HepG2 (cell line): ENCODE results near the gene RPL27A. TPM values are rescaled to one million over a fixed set of nuclear protein-coding genes. Genes with fewer than 3 reads are reported as not detected.
A peak's percentile ranks its signal among the peaks of the same experiment; 100 is the strongest.

ENCODE experiments used
- ATF7-NPFF ChIP-seq: sonication (generic); formaldehyde crosslinking; IDR thresholded peaks from 2 replicates; pipeline ENCODE4 v1.8.1; 2023; ENCODE audit warnings: mild to moderate bottlenecking, low read depth, missing genetic modification reagents, moderate library complexity
- CBX5 ChIP-seq: sonication (generic); formaldehyde crosslinking; IDR thresholded peaks from 2 replicates; pipeline ENCODE4 v1.4.0; 2020; ENCODE audit warnings: missing genetic modification reagents, borderline replicate concordance
- CCDC6 ChIP-seq: sonication (generic); formaldehyde crosslinking; IDR thresholded peaks from 2 replicates; pipeline ENCODE4 v1.8.1; 2022; ENCODE audit warnings: mild to moderate bottlenecking, missing genetic modification reagents, moderate library complexity
- CEBPG ChIP-seq: IDR thresholded peaks from 2 replicates; pipeline ENCODE4 v1.6.1; 2016
- HDAC2 ChIP-seq: sonication (generic); formaldehyde crosslinking; IDR thresholded peaks from 2 replicates; pipeline ENCODE4 v1.4.0; 2020; ENCODE audit warnings: missing genetic modification reagents
- KAT8 ChIP-seq: IDR thresholded peaks from 2 replicates; pipeline ENCODE4 v1.6.1; 2016; ENCODE audit warnings: missing genetic modification reagents, missing compliant biosample characterization
- KLF16 ChIP-seq, 2 experiments: sonication (generic) in 1 of 2; formaldehyde crosslinking in 1 of 2; IDR thresholded peaks; 2 replicates each; pipeline versions ENCODE4 v1.6.1 to v1.8.0; 2016 to 2023; ENCODE audit warnings: missing genetic modification reagents in 2 of 2, missing compliant biosample characterization in 1 of 2
- LCORL ChIP-seq, 2 experiments: fragments of 450-650 bp in 1 of 2; sonication (generic) in 1 of 2; formaldehyde crosslinking in 1 of 2; IDR thresholded peaks; 2 replicates each; pipeline versions ENCODE4 v1.5.0 to v1.6.1; 2017 to 2020; ENCODE audit warnings: antibody characterized with exemption in 1 of 2, missing genetic modification reagents in 1 of 2
- MAZ ChIP-seq, 2 experiments: sonication (generic) in 1 of 2; formaldehyde crosslinking in 1 of 2; IDR thresholded peaks; 2 replicates each; pipeline versions ENCODE4 v1.5.0 to v1.6.1; 2012 to 2020; ENCODE audit warnings: low read depth in 2 of 2, mild to moderate bottlenecking in 2 of 2, borderline replicate concordance in 1 of 2, improper control_type of control experiment in 1 of 2, low read length in 1 of 2, missing genetic modification reagents in 1 of 2, moderate library complexity in 1 of 2
- MIER3 ChIP-seq: IDR thresholded peaks from 2 replicates; pipeline ENCODE4 v1.6.1; 2016; ENCODE audit warnings: missing compliant biosample characterization, borderline replicate concordance
- PHF21A ChIP-seq: sonication (generic); formaldehyde crosslinking; IDR thresholded peaks from 2 replicates; pipeline ENCODE4 v1.5.0; 2020; ENCODE audit warnings: mild to moderate bottlenecking, missing genetic modification reagents
- SAP130 ChIP-seq: IDR thresholded peaks from 2 replicates; pipeline ENCODE4 v1.6.1; 2016; ENCODE audit warnings: low read depth
- YEATS2 ChIP-seq: sonication (generic); formaldehyde crosslinking; IDR thresholded peaks from 2 replicates; pipeline ENCODE4 v1.4.0; 2020; ENCODE audit warnings: missing genetic modification reagents, borderline replicate concordance
- ZNF136 ChIP-seq: sonication (generic); formaldehyde crosslinking; IDR thresholded peaks from 2 replicates; pipeline ENCODE4 v1.8.1; 2022; ENCODE audit warnings: low read depth, mild to moderate bottlenecking, moderate library complexity, missing genetic modification reagents
- ZNF274 ChIP-seq: sonication (generic); formaldehyde crosslinking; IDR thresholded peaks from 2 replicates; pipeline ENCODE4 v1.5.1; 2020; ENCODE audit warnings: mild to moderate bottlenecking, missing genetic modification reagents
- ZNF674 ChIP-seq: sonication (generic); formaldehyde crosslinking; IDR thresholded peaks from 2 replicates; pipeline ENCODE4 v1.5.0; 2020; ENCODE audit warnings: low read depth, mild to moderate bottlenecking, missing genetic modification reagents
- ZNF792 ChIP-seq: IDR thresholded peaks from 2 replicates; pipeline ENCODE4 v1.6.1; 2016
- ZNF883 ChIP-seq: sonication (generic); formaldehyde crosslinking; IDR thresholded peaks from 2 replicates; pipeline ENCODE4 v1.5.1; 2020; ENCODE audit warnings: mild to moderate bottlenecking, missing genetic modification reagents; ENCODE audit errors: not compliant biosample characterization
- polyA plus RNA-seq, 8 experiments: library from polyadenylated mRNA; depleted of rRNA in 3 of 8; stranded (reverse) in 7 of 8; unstranded in 1 of 8; fragments of >200 nt; fragmentation: Illumina TruSeq in 4 of 8; extraction: Trizol in 4 of 8; gene quantifications; 2 replicates each; pipeline versions ENCODE4 v1.2.1 to v1.2.3, GENCODE V29; 2011 to 2016; ENCODE audit warnings: low read depth in 4 of 8, missing spikeins in 1 of 8, mixed read lengths in 1 of 8; ENCODE audit not compliant: insufficient read depth in 1 of 8
- total RNA-seq, 5 experiments: library from RNA; depleted of rRNA; stranded (reverse); fragments of >200 nt; fragmentation: Illumina TruSeq; extraction: Trizol; gene quantifications; 2 replicates each; pipeline ENCODE4 v1.2.3, GENCODE V29; 2016; ENCODE audit warnings: low read depth in 1 of 5
- TF ChIP-seq, protein P1 (sequence below): sonication (generic); formaldehyde crosslinking; IDR thresholded peaks from 2 replicates; pipeline ENCODE4 v1.4.0; 2020; ENCODE audit warnings: mild to moderate bottlenecking, missing genetic modification reagents
- TF ChIP-seq, protein P2 (sequence below): sonication (generic); formaldehyde crosslinking; IDR thresholded peaks from 2 replicates; pipeline ENCODE4 v1.4.0; 2020; ENCODE audit warnings: mild to moderate bottlenecking, missing genetic modification reagents

RPL27A gene
- total and polyA plus RNA-seq, 2 of the 13 experiments (the other 11 are each of a cell fraction or from before 2014, with no cell fraction given): 1,531 to 2,153 TPM

DNA sequence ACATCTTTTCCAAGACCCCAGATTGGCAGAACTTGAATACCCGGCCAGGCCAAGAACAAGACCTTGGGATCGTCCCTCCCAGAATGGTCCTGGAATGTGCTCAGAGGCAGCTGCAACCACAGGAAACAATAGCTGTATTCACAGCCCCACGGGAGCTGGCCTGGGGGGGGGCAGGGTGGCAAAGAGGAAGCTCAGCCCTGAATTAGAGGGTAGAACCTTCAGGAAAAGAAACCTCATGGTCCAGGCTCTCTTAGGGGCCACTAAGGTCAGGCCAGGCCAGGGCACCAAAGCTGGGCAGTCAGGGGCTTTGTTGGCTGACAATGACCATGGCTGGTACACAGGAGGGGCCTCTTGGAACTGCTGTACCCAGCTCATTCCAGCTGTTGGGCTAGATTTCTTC lies 17.3 kb downstream of the RPL27A start (continued):
- TF ChIP-seq, protein P1, sequence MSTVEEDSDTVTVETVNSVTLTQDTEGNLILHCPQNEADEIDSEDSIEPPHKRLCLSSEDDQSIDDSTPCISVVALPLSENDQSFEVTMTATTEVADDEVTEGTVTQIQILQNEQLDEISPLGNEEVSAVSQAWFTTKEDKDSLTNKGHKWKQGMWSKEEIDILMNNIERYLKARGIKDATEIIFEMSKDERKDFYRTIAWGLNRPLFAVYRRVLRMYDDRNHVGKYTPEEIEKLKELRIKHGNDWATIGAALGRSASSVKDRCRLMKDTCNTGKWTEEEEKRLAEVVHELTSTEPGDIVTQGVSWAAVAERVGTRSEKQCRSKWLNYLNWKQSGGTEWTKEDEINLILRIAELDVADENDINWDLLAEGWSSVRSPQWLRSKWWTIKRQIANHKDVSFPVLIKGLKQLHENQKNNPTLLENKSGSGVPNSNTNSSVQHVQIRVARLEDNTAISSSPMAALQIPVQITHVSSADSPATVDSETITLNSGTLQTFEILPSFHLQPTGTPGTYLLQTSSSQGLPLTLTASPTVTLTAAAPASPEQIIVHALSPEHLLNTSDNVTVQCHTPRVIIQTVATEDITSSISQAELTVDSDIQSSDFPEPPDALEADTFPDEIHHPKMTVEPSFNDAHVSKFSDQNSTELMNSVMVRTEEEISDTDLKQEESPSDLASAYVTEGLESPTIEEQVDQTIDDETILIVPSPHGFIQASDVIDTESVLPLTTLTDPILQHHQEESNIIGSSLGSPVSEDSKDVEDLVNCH (CRISPR knock-in tag): no peak
- 0 out of 2 replicates have a peak, but pooled peaks have one; percentile 46 for TF ChIP-seq KAT8
- TF ChIP-seq, protein P2, sequence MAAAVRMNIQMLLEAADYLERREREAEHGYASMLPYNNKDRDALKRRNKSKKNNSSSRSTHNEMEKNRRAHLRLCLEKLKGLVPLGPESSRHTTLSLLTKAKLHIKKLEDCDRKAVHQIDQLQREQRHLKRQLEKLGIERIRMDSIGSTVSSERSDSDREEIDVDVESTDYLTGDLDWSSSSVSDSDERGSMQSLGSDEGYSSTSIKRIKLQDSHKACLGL: no peak
- TF ChIP-seq MIER3 (CRISPR knock-in tag): no peak
- TF ChIP-seq HDAC2 (CRISPR knock-in tag): peak; percentile 60; the same call in 1 of the 2 replicates
- TF ChIP-seq ZNF136 (CRISPR knock-in tag): 0 out of 2 replicates have a peak, but pooled peaks have one; percentile 73
- TF ChIP-seq ZNF274 (CRISPR knock-in tag): peak; percentile 47; the same call in 1 of the 2 replicates
- peak; percentile 60 for TF ChIP-seq ZNF883 (CRISPR knock-in tag)
- no peak for TF ChIP-seq LCORL (IDR thresholded peaks at IDR 0.05)
- TF ChIP-seq LCORL (CRISPR knock-in tag; IDR thresholded peaks at IDR 0.05): peak; percentile 25; the same call in 1 of the 2 replicates
- TF ChIP-seq ZNF674 (CRISPR knock-in tag): no peak
- peak; percentile 71; the same call in 1 of the 2 replicates for TF ChIP-seq ZNF792 (CRISPR knock-in tag)
- TF ChIP-seq PHF21A (CRISPR knock-in tag): peak; percentile 81
- 0 out of 2 replicates have a peak, but pooled peaks have one; percentile 31 for TF ChIP-seq MAZ (IDR thresholded peaks at IDR 0.05; ENCODE audit: borderline replicate concordance, low read depth, low read length)
- TF ChIP-seq MAZ (CRISPR knock-in tag; IDR thresholded peaks at IDR 0.05; ENCODE audit: low read depth): no peak
- TF ChIP-seq ATF7-NPFF: peak; percentile 56; the same call in 1 of the 2 replicates
- peak; percentile 33; the same call in 1 of the 2 replicates for TF ChIP-seq CEBPG
- TF ChIP-seq CCDC6 (CRISPR knock-in tag): no peak
- 0 out of 4 replicates have a peak, but pooled peaks of 1 of the 2 experiments have one; percentile 50 for TF ChIP-seq KLF16 (CRISPR knock-in tag; IDR thresholded peaks at IDR 0.05)
- peak; percentile 67 for TF ChIP-seq SAP130 (CRISPR knock-in tag)
- TF ChIP-seq CBX5 (CRISPR knock-in tag): peak; percentile 50; the same call in 1 of the 2 replicates
- peak; percentile 24; the same call in 1 of the 2 replicates for TF ChIP-seq YEATS2
